ENCODE data around the gene MTA1.

MTA1 gene

GRCh38 chr14:105388110-105388951 lies 31.3 kb upstream of the MTA1 start:
- H3K4me1 ChIP-seq (ENCODE audit: insufficient read depth, insufficient read length), result peaks cover 11% of the 10 kb centered on the region
- DNase-seq (ENCODE audit: low read depth, low spot score), result no peak
- H3K9ac ChIP-seq (ENCODE audit: insufficient read length, low read depth), result no peak overlapping the region
- no peaks in the 10 kb centered on the region for H3K9me3 ChIP-seq (ENCODE audit: insufficient read depth, low read length)
- no peaks in the 10 kb centered on the region for H3K36me3 ChIP-seq (ENCODE audit: insufficient read depth, insufficient read length, low read length)
- no peak overlapping the region for H3K4me3 ChIP-seq (ENCODE audit: insufficient read length, low read depth)
- no peak for TF ChIP-seq SUZ12 (IDR thresholded peaks at IDR 0.05; ENCODE audit: extremely low read depth, insufficient read depth, insufficient read length)
- TF ChIP-seq ZNF274 (IDR thresholded peaks at IDR 0.05; ENCODE audit: low read depth, low read length), result no peak
- TF ChIP-seq YY1 (IDR thresholded peaks at IDR 0.05; ENCODE audit: insufficient read depth, insufficient read length), result no peak
- H3K27me3 ChIP-seq (ENCODE audit: insufficient read depth, insufficient read length), result no peaks in the 10 kb centered on the region

GRCh38 chr14:105388976-105389375 lies 30.7 kb upstream of the MTA1 start:
- Histone ChIP-seq H3K4me3 (ENCODE audit: insufficient read length, low read depth) (no peak overlapping the region), H3K36me3 (ENCODE audit: insufficient read depth, insufficient read length, low read length) (no peaks in the 10 kb centered on the region), H3K27me3 (ENCODE audit: insufficient read depth, insufficient read length) (no peaks in the 10 kb centered on the region), H3K9ac (ENCODE audit: insufficient read length, low read depth) (no peak overlapping the region), H3K9me3 (ENCODE audit: insufficient read depth, low read length) (no peaks in the 10 kb centered on the region), H3K4me1 (ENCODE audit: insufficient read depth, insufficient read length) (peaks cover 11% of the 10 kb centered on the region)
- TF ChIP-seq SUZ12 (IDR thresholded peaks at IDR 0.05; ENCODE audit: extremely low read depth, insufficient read depth, insufficient read length) (no peak), YY1 (IDR thresholded peaks at IDR 0.05; ENCODE audit: insufficient read depth, insufficient read length) (no peak), ZNF274 (IDR thresholded peaks at IDR 0.05; ENCODE audit: low read depth, low read length) (no peak)
- DNase-seq (ENCODE audit: low read depth, low spot score), result no peak

GRCh38 chr14:105389534-105389933 lies 30.1 kb upstream of the MTA1 start:
- H3K9me3 ChIP-seq (ENCODE audit: insufficient read depth, low read length), result no peaks in the 10 kb centered on the region
- no peaks in the 10 kb centered on the region for H3K27me3 ChIP-seq (ENCODE audit: insufficient read depth, insufficient read length)
- H3K9ac ChIP-seq (ENCODE audit: insufficient read length, low read depth), result no peak overlapping the region
- no peak overlapping the region for H3K4me3 ChIP-seq (ENCODE audit: insufficient read length, low read depth)
- peaks cover 11% of the 10 kb centered on the region for H3K4me1 ChIP-seq (ENCODE audit: insufficient read depth, insufficient read length)
- TF ChIP-seq YY1 (IDR thresholded peaks at IDR 0.05; ENCODE audit: insufficient read depth, insufficient read length) (no peak), ZNF274 (IDR thresholded peaks at IDR 0.05; ENCODE audit: low read depth, low read length) (no peak), SUZ12 (IDR thresholded peaks at IDR 0.05; ENCODE audit: extremely low read depth, insufficient read depth, insufficient read length) (no peak)
- no peaks in the 10 kb centered on the region for H3K36me3 ChIP-seq (ENCODE audit: insufficient read depth, insufficient read length, low read length)
- DNase-seq (ENCODE audit: low read depth, low spot score), result no peak

- TF ChIP-seq ZNF274 (IDR thresholded peaks at IDR 0.05; ENCODE audit: low read depth, low read length) (no peak), SUZ12 (IDR thresholded peaks at IDR 0.05; ENCODE audit: extremely low read depth, insufficient read depth, insufficient read length) (no peak), YY1 (IDR thresholded peaks at IDR 0.05; ENCODE audit: insufficient read depth, insufficient read length) (no peak)
- DNase-seq (ENCODE audit: low read depth, low spot score), result no peak
- Histone ChIP-seq H3K36me3 (ENCODE audit: insufficient read depth, insufficient read length, low read length) (no peaks in the 10 kb centered on the region), H3K9me3 (ENCODE audit: insufficient read depth, low read length) (no peaks in the 10 kb centered on the region), H3K4me1 (ENCODE audit: insufficient read depth, insufficient read length) (peaks cover 11% of the 10 kb centered on the region), H3K9ac (ENCODE audit: insufficient read length, low read depth) (no peak overlapping the region), H3K4me3 (ENCODE audit: insufficient read length, low read depth) (no peak overlapping the region), H3K27me3 (ENCODE audit: insufficient read depth, insufficient read length) (no peaks in the 10 kb centered on the region)
These were observed 29.4 kb upstream of the MTA1 start for GRCh38 chr14:105389976-105390848.

- DNase-seq (ENCODE audit: low read depth, low spot score), result no peak
- Histone ChIP-seq H3K4me3 (ENCODE audit: insufficient read length, low read depth) (no peak overlapping the region), H3K9me3 (ENCODE audit: insufficient read depth, low read length) (no peaks in the 10 kb centered on the region), H3K36me3 (ENCODE audit: insufficient read depth, insufficient read length, low read length) (no peaks in the 10 kb centered on the region), H3K27me3 (ENCODE audit: insufficient read depth, insufficient read length) (no peaks in the 10 kb centered on the region), H3K4me1 (ENCODE audit: insufficient read depth, insufficient read length) (peaks cover 11% of the 10 kb centered on the region), H3K9ac (ENCODE audit: insufficient read length, low read depth) (no peak overlapping the region)
- TF ChIP-seq ZNF274 (IDR thresholded peaks at IDR 0.05; ENCODE audit: low read depth, low read length) (no peak), SUZ12 (IDR thresholded peaks at IDR 0.05; ENCODE audit: extremely low read depth, insufficient read depth, insufficient read length) (no peak), YY1 (IDR thresholded peaks at IDR 0.05; ENCODE audit: insufficient read depth, insufficient read length) (no peak)
These were observed 28.7 kb upstream of the MTA1 start for GRCh38 chr14:105390849-105391500.

- H3K36me3 ChIP-seq (ENCODE audit: insufficient read depth, insufficient read length, low read length), result no peaks in the 10 kb centered on the region
- H3K4me3 ChIP-seq (ENCODE audit: insufficient read length, low read depth), result no peak overlapping the region
- no peaks in the 10 kb centered on the region for H3K27me3 ChIP-seq (ENCODE audit: insufficient read depth, insufficient read length)
- peaks cover 11% of the 10 kb centered on the region for H3K4me1 ChIP-seq (ENCODE audit: insufficient read depth, insufficient read length)
- no peak overlapping the region for H3K9ac ChIP-seq (ENCODE audit: insufficient read length, low read depth)
- H3K9me3 ChIP-seq (ENCODE audit: insufficient read depth, low read length), result no peaks in the 10 kb centered on the region
- no peak for TF ChIP-seq YY1 (IDR thresholded peaks at IDR 0.05; ENCODE audit: insufficient read depth, insufficient read length)
- no peak for TF ChIP-seq SUZ12 (IDR thresholded peaks at IDR 0.05; ENCODE audit: extremely low read depth, insufficient read depth, insufficient read length)
- no peak for TF ChIP-seq ZNF274 (IDR thresholded peaks at IDR 0.05; ENCODE audit: low read depth, low read length)
- no peak for DNase-seq (ENCODE audit: low read depth, low spot score)
These were observed 28.1 kb upstream of the MTA1 start for GRCh38 chr14:105391541-105391940.
